ENCODE results near the gene RASAL3.

DNA sequence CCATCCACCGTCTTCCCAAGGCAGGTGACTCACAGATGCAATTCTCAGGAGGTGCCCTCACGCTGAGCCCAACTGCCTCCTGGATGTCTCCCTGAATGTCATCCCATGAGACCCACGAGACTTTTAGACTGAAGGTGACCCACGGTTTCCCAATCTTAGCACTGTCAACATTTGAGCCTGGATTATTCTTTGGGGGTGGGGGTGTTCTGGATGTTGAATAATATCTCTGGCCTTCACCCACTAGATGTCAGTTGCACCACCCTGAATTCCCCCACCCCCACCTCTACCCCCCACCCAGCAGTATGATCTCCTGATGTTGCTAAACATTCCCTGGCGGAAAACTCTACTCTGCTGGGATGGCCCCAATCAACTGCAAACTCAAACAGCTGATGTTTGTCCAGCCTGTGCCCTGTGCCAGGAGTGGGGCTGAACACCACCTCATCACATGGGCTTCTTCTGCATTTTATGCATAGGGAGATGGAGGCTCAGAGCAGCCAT is 41.8 kb upstream of the RASAL3 start:
- no peak for TF ChIP-seq CTCF (IDR thresholded peaks at IDR 0.05)
- no peak for TF ChIP-seq ZFX (IDR thresholded peaks at IDR 0.05; ENCODE audit: borderline replicate concordance)
